Esophagus muscularis mucosa (tissue), 3 donors: ENCODE results near the gene ADAMTS7.

Experiments
- CTCF ChIP-seq, 3 experiments: fragments of 200-600 bp in 2 of 3; fragments of 450-650 bp in 1 of 3; sonication (generic) in 2 of 3; IDR thresholded peaks; one replicate each; pipeline ENCODE4 v1.5.1; 2017 to 2019; ENCODE audit warnings: antibody characterized with exemption in 3 of 3, mild to moderate bottlenecking in 2 of 3, moderate library complexity in 1 of 3
- POLR2A ChIP-seq: fragments of 450-650 bp; IDR thresholded peaks from one replicate; pipeline ENCODE4 v1.6.1; 2017; ENCODE audit warnings: antibody characterized with exemption, moderate library complexity, mild to moderate bottlenecking, low read depth

- no peak for TF ChIP-seq POLR2A
- TF ChIP-seq CTCF (IDR thresholded peaks at IDR 0.05), result no peak
These were observed 10.5 kb downstream of the ADAMTS7 start for GRCh38 chr15:78800806-78801205.
